Stimulated activated CD4-positive, alpha-beta T cell treated with anti-CD3 and anti-CD28 coated beads, Interleukin-1b, Interleukin-23, amount 100 ng/mL, for 24 hours (primary cell): ENCODE measurements around the gene CDKL5.

Source experiments
- DNase-seq, 4 experiments: peaks; one replicate each; pipeline ENCODE4 v3.0.0-alpha.2; 2020; ENCODE audit warnings: low read depth in 4 of 4, low spot score in 1 of 4

The CDKL5 gene

DNA sequence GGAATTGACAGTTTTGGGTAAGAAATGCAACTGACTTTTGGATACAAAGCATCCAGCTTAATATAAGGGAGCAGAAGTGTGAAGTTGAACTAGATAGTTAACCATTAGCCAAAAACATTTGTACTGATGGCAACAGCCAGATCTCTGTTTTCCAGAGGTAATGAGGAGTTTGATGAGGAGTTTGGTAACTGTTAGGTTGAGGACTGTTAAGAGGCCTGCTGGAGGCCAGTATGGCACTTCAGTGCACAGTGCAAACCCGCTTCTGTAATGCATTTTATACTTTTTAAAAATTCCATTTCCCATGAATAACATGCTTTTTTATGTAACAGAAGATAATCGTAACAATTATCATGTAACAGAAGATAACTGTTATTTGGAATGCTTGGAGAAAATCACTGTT is 30.0 kb downstream of the CDKL5 start:
- DNase-seq = no peak

DNA sequence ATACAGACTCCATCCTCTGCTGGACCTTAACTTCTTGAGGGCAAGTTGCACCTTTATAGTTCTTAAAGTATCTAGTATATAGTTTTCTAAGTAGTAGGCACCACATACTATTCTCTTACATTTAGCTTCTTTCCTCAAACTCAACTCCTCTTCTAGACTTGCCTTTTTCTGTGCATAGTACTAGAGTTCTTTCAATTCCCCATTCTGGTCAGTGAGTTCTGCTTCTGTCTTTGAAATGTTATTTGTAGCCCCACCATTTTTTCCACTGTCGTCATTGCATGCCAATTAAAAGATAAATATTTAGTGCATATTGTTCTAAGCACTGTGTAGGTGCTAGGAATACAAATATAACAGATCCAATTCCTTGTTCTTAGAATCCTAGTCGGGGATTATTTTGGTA is 31.6 kb downstream of the CDKL5 start:
- no peak for DNase-seq

DNA sequence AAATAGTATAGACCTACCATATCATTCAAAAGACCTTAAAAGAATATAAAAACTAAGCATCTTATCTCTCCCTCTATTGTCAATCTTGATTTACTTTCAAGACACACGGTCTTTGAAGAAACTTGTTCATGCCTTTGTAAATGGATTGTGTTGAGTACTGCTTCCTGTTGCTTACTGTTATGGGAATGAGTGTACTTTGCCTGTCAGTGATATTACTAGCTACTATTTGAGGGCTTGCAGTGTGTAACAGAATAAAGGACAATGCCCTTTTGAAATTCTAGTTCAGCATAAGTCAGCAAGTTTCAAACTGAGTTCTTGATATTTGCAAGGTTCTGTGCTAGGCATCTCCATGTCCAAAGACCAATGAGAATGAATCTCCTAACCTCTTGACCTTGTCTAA is 36.0 kb downstream of the CDKL5 start:
- no peak for DNase-seq

DNA sequence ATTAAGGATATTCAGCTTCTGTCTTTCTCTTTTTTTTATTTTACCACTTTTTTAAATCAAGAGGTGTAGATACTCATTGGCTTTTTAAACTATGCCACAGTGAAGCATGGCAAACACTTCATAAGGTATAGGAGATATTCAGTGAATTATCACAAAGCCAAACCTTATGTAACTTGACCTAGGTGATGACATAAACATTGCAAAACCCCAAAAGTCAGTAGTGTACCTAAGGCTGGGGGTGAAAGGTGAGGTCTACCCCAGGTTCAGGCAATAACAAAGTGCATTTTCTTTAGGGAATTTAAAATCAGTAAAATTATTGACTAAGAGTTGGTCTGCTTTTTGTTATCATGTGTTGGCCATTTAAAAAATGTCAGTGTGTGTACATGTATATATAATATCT is 39.1 kb downstream of the CDKL5 start:
- DNase-seq = no peak

DNA sequence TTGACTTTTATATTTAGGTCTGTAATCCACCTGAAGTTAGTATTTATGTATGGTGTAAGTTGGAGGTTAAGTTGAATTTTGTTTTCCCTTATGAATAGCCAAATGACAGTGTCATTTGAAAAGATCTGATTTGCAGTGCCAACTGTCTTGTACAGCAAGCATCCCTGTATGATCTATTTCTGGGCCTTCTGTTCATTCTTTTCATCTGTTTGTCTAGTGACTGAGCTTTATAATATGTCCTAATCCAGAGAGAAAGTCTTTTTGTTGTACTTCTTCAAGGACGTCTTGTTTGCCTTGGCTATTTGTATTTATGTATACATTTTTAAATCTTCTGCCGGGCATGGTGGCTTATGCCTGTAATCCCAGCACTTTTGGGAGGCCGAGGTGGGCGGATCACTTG is 39.6 kb downstream of the CDKL5 start:
- no peak for DNase-seq

DNA sequence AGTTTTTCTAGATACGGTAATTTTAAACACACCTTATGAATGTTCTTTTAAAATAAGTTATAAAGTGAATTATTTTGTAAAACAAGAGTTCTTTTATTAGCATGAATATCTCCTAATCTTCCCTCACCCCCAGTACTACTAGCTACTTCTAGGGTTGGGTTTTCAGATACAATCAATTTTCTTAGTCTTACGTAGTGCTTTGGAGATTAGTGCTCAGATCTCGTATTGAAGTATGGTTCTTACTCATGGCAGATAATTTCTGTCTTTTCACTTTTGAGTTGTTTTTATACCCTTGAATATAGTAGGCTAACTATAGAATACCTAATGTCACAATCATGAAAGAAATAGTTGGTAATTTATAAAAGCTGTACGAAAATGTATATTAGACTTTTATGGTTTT is 43.2 kb downstream of the CDKL5 start:
- DNase-seq = no peak

DNA sequence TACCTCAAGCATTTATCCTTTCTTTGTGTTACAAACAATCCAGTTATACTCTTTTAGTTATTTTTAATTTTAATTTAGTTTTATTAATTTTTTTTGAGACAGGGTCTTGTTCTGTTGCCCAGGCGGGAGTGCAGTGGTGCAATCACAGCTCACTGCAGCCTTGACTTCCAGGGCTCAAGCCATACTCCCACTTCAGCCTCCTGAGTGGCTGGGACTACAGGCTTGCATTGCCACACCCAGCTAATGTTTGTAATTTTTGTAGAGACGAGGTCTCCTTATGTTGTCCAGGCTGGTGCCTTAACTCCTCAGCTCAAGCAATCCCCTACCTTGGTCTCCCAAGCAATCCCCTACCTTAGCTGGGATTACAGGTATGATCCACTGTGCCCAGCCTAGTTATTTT is 45.9 kb downstream of the CDKL5 start:
- no peak for DNase-seq

DNA sequence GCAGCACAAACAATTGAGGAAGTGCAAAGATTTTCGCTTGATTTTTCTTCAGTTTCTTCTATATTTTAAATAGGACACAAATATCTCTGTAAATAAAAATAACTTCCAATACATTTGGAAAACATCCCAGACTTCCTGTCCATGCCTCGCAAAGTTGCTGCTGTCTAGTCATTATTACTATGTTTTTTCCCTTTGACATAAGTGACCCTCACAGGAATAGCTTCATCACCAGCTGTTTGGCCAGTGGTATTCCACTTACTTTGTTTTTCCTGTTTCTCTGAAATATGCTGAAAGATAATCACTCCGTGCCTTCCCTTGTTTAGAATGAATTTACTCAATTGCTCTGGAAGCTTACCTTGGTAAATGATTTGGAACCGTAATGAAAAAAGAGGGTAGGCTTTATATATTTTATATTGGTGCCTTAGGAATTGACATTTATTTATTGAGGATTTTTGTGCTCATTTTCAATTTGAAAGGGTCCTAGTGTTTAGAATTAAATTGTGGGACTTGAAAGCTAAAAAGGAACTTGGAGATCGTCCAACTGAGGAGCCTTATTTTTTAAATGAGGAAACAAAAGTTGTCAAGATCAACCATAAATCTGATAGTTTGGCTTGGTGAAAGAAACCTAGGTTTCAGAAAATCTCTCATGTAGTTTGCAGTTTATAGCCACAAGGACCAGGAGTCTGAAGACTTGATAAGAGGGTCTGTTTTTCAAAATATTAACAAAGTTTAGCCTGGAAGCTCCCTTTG is 65.6 kb downstream of the CDKL5 start:
- DNase-seq = no peak

DNA sequence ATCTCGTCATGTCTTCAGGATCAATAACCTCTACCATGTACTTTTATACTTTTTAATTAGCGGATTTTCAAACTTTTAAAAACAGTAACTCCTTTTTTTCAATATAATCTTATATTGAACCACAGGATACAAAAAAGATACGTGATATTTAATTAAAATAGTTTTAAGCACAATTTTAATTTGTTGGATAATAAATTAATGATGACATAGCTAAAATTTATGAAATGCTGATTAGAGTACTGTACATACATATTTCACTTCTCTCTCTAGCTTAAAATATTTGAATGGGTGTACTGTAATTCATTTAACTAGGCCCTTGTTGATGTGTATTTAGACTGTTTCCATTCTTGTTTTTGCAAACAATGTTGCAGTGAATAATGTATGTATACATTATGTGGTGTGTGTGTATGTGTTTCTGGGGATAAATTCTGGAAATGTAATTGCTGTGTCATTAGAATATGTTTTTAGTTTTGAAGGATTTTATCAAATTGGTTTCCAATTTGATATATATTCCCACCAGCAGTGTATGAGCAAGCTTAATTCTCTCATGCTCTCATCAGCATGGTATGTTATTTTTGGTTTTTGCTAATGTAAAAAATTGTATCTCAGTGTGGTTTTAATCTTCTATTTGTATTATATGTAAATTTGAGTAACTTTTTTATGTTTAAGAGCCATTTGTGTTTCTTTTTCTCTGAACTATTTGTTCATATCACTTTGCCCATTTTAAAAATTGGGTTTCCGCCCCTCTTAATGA is 66.4 kb downstream of the CDKL5 start:
- no peak for DNase-seq

DNA sequence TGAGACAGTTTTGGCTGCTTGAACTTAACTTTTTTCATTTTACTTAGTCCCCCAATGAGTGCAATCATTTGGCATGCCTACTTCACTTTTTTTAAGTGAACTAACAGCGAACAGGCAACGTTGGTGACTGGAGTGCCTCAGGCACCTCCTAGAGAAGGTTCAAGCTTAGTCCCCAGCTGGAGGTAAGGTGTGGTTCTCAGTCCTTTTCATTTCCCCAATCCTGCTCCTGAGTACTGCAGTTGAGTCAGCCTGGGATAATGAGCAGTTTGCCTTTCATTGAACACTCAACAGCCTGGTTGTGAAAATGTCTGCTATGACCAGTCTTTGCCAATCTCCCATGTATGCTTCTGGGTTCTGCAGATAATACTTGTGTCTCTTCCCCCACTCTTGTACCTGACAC is 109.5 kb downstream of the CDKL5 start:
- no peak for DNase-seq

DNA sequence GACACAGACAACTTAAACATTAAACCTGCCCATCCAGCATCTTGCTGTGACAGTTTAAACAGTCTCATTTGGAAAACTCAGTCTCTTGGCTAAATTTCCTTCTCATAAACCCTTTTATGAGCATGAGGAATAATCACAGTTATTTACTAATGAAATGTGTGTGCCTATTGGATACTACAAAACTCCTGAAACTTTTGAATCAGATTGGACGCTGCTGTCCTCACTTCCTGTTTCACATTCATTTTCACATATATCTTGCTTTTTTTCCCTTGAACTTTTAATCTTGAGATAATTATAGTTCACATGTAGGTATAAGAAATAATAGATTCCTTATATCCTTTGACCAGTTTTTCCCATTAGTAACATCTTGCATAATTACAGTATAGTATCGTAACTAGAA is 111.7 kb downstream of the CDKL5 start:
- DNase-seq = no peak

DNA sequence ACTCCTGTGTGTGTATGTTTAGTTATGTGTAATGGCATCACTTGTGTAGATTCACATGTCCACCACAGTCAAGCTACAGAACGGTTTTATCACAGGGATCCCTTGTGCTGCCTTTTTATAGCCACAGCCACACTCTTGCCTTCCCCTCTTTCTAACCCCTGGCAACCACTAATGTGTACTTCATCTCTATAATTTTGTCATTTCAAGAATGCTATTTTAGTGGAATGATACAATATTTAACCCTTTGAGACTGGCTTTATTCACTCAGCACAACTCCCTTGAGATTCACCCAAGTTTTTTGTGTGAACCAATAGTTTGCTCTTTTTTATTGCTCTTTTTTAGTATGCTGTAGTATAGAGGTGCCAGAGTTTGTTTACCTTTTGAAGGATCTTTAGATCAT is 112.1 kb downstream of the CDKL5 start:
- no peak for DNase-seq

DNA sequence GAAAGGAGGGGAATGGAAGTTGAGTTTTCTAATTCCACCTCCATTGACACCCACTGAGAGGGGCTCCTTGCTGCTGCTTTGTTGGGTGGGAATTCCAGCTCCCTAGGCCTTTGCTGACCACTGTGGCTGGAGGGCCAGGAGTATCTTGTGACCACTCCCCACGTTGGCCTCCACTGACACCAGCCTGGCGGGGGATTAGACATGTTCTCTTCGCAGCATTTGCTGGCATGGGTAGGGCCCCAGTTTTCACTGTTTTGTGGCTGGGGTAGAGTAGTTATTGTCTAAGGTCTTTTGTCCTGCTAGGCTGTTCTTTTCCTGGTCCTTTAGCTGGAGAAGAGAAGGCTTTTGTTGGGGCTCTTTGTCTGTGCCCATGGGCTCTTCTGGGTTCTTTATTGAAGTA is 116.7 kb downstream of the CDKL5 start:
- no peak for DNase-seq

DNA sequence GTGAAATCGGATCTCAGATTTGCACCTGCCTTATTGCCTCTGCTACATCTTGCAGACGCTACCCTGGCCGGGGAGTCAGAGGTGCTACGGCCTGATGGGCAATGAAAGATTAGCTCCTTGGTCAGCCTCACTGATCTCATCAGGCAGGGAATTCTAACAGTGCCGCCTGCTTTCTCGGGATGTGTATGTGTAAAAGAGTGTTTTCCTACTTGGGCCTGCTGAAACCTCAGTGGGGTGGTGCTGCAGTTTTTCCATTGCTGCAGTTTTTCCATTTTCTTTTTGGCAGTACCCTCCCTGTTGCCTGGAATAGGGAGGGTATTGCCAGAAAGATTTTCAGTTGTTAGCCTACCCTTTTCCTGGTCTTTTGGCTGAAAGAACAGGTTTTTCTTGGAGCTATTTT is 117.5 kb downstream of the CDKL5 start:
- DNase-seq = no peak

DNA sequence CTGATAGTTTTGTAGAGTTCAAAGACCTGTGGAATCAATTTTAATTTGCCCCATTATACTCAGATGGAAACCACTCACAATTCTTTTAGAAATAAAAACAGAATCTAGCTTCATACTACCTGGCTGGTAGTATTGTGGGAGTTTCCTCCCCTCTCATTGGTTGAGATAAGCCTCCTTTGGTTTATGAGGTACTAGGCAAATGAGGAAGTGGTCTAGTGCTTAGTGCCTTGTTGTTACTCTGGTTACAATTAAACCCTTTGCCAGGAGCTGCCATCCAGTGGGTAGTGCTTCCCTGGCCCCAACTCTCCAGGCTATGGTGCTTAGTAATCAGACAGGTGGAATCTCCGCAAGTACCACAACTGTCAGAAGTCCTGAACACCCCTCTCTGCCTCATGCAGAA is 118.3 kb downstream of the CDKL5 start:
- no peak for DNase-seq

DNA sequence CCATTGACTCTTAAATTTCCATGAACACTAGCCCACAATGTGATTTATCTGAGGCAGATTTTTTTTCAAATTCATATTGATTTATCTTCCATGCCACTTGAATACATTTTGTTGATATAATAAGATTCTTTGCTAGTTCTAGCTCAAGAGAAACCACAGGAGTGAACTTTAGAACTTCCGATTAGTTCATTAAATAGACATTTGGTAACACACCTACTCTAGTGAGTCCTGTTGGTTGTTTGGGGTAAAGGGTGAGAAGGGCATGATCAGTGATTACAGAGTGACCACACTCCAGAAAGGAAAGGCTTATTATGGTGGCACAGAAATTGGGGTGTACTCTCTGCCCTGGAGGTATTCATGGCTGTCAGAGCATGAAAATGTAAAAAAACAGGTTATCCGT is 120.4 kb downstream of the CDKL5 start:
- no peak for DNase-seq

DNA sequence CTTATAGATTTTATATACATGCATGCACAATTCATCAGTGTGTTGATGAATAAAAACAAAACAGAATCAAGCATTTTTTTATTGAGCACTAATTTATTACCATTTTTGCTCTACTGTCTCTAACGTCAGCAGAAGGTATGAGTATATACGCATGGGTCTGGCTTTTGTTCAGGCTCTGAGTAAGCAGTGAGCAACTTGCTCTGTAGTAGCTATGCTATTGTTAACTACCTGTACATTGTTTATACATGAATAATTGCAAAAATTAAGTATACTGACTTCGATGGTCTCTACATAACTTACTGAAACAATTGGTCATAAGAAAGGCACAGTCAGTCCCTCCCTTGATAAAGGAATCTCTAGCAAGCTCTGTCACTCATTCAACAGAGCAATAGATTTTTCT is 123.6 kb downstream of the CDKL5 start:
- no peak for DNase-seq

DNA sequence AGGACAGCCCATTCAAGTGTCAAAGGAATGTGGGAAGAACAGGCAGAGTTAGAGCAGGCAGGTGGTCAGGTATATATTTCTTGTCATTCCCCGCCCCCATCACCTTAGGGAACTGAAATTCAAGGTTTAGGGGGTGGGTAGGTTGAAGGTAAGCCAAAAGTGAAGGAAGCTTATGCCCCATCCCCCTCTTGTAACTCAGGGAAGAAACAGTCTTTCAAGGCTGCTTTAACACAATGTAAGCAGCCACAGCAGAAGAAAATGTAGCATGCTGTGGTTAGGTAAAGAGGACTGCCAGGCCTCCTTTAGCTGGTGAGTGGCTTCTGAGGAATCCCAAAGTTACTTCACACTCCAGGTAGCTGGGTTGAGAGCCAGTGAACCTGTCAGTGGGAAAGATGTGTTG is 124.2 kb downstream of the CDKL5 start:
- DNase-seq = no peak

DNA sequence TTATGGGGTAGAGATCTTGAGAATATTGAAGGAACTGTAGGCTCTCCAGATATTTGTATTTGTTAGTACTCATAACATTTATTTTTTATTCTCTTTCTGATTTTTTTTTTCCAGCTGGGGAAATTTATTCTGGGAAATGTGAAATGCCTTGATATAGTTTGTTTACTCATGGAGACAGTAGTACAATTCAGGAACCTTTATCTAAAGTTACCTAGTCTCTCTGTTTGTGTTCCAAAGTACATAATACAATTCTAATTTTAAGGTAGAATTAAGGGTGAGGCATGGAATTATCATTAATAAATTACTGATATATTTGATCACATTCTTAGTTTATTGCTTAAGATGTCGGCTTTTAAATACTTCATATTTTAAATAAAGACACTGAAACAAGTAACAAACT is 132.5 kb downstream of the CDKL5 start:
- DNase-seq = no peak

DNA sequence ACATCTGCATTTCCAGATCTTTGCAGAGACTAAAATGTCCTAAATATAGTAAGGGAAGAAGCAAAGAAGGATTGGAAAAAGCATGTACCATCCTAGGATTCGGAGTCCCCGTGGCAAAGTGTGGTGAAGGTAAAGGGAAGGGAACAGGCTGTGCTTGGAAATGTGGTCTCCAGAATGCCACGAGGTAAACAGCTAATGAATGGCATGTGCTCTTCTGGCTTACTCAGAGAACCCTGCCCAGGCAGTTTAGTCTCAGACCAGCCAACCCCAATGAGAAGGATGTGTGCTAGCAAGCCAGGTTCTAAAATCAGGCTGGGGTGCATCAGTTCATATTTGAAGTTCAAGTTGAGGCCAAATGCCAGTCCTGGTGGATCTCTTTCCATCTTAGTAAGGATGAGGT is 133.4 kb downstream of the CDKL5 start:
- no peak for DNase-seq

DNA sequence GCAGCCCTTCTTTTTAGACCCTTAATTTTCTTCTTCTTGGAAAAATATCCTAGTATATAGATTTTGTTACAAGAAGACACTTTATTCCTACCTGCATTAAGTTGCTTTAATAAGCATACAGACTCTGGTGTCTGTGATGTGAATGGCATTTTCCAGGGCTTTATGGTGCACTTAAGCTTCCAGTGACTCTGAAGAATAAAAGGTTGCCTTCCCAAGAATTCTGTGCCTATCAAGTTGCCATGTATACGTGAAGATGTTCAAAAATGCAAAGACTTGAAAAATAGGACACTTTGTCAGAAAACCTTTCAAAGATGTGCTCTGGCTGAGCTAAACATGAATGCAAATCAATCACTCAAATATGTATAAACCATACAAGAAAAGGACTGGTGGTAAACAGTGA is 135.6 kb downstream of the CDKL5 start:
- no peak for DNase-seq

DNA sequence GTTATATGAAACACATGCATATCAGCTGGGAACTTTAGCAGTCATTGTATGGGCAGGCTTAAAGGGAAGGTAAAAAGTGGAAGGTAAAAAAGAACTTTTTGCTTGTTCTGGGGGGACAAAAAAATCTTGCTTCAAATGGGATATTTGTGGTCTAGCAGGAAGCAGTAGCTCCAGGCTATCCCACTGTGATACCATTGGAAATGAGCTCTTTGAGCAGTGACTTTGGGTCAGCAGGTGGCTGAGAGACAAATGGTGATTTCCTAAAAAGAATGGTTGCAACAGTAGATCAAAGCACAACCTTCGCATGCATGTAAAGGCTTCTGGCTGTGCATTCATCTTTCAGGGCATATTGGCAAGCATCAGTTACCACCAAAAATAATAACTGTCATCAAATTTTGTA is 140.3 kb downstream of the CDKL5 start:
- no peak for DNase-seq

DNA sequence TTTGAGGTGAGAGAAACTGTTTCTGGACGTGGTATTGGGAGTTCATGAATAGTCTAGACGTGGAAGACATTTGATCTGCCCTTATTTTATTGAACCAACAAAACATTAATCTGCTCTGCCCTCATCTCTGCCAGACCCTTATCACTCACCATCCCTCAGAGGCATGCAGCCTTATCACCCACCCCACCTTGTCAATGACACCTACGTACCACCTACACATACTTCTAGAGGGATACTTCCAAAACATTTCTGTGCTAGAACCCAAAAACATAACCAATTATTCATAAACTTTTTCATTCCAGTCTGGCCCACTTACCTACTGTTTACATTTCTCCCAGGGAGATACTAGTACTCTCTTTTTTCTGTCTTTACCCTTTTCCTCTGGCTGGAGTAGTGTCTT is 141.3 kb downstream of the CDKL5 start:
- DNase-seq = no peak
